Gastroesophageal sphincter (tissue), 3 donors: ENCODE results near the gene PCDHGA11.

Source experiments
- POLR2A ChIP-seq, 2 donors: fragments of 450-650 bp; IDR thresholded peaks; one replicate each; pipeline ENCODE4 v1.6.1; 2017; ENCODE audit warnings: antibody characterized with exemption in 2 of 2, mild to moderate bottlenecking in 2 of 2, moderate library complexity in 1 of 2
- POLR2AphosphoS5 ChIP-seq: sonication (generic); formaldehyde crosslinking; IDR thresholded peaks from one replicate; pipeline ENCODE4 v1.6.1; 2017; ENCODE audit warnings: antibody characterized with exemption
- TF ChIP-seq, protein P1 (sequence below), 4 experiments: fragments of 200-600 bp in 2 of 4; fragments of 450-650 bp in 2 of 4; sonication (generic) in 1 of 4; IDR thresholded peaks; one replicate each; pipeline ENCODE4 v1.5.1; 2017 to 2019; ENCODE audit warnings: antibody characterized with exemption in 4 of 4, mild to moderate bottlenecking in 2 of 4, moderate library complexity in 2 of 4

DNA sequence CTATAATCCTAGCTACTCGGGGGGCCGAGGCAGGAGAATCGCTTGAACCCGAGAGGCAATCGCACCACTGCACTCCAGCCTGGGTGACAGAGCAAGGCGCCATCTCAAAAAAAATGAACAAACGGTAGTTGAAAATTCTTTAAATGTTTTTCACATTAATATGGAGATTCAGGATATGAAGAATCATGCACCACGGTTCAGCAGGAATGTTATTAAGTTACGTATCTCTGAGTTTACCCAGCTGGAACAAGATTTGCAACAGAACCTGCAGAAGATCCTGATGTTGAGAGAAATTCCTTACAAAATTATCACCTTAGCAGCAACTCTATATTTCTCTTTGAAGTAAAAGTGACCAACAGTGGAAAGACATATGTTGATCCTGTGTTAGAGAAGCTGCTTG lies 19.5 kb downstream of the PCDHGA11 start:
- TF ChIP-seq, protein P1, sequence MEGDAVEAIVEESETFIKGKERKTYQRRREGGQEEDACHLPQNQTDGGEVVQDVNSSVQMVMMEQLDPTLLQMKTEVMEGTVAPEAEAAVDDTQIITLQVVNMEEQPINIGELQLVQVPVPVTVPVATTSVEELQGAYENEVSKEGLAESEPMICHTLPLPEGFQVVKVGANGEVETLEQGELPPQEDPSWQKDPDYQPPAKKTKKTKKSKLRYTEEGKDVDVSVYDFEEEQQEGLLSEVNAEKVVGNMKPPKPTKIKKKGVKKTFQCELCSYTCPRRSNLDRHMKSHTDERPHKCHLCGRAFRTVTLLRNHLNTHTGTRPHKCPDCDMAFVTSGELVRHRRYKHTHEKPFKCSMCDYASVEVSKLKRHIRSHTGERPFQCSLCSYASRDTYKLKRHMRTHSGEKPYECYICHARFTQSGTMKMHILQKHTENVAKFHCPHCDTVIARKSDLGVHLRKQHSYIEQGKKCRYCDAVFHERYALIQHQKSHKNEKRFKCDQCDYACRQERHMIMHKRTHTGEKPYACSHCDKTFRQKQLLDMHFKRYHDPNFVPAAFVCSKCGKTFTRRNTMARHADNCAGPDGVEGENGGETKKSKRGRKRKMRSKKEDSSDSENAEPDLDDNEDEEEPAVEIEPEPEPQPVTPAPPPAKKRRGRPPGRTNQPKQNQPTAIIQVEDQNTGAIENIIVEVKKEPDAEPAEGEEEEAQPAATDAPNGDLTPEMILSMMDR (IDR thresholded peaks at IDR 0.05): no peak
- TF ChIP-seq POLR2AphosphoS5 (no peak), POLR2A (IDR thresholded peaks at IDR 0.05) (no peak)
